MM.1S (cell line): ENCODE data around the gene RNF208.

Source experiments
- DNase-seq: peaks from one replicate; pipeline ENCODE4 v3.0.0-alpha.2; 2015
- H2AFZ ChIP-seq: fragments of 300-600 bp; sonication (generic); 2 replicates; pipeline ENCODE4 v1.6.0; 2016; ENCODE audit warnings: antibody characterized with exemption, low read length
- H3F3A ChIP-seq: fragments of 300-600 bp; sonication (generic); 2 replicates; pipeline ENCODE4 v1.6.1; 2016; ENCODE audit warnings: mild to moderate bottlenecking, antibody characterized with exemption, low read length, moderate library complexity, mixed read lengths; ENCODE audit not compliant: insufficient read depth
- H3K27ac ChIP-seq: fragments of 300-600 bp; sonication (generic); 2 replicates; pipeline ENCODE4 v1.5.1; 2016; ENCODE audit warnings: mild to moderate bottlenecking, low read length
- H3K27me3 ChIP-seq: fragments of 300-600 bp; sonication (generic); replicated peaks from 2 replicates; pipeline ENCODE4 v1.6.0; 2016; ENCODE audit warnings: low read length; ENCODE audit not compliant: insufficient read depth
- H3K36me3 ChIP-seq: fragments of 300-600 bp; sonication (generic); replicated peaks from 2 replicates; pipeline ENCODE4 v1.6.1; 2016; ENCODE audit warnings: mild to moderate bottlenecking, low read length, mixed read lengths; ENCODE audit not compliant: insufficient read depth
- H3K4me1 ChIP-seq: fragments of 300-600 bp; sonication (generic); 2 replicates; pipeline ENCODE4 v1.6.1; 2016; ENCODE audit warnings: low read length, mixed read lengths
- H3K4me2 ChIP-seq: fragments of 300-600 bp; sonication (generic); 2 replicates; pipeline ENCODE4 v1.6.0; 2016; ENCODE audit warnings: low read depth, low read length
- H3K4me3 ChIP-seq: fragments of 300-600 bp; sonication (generic); 2 replicates; pipeline ENCODE4 v1.5.1; 2016; ENCODE audit warnings: low read length, mixed read lengths
- H3K79me2 ChIP-seq: fragments of 300-600 bp; sonication (generic); 2 replicates; pipeline ENCODE4 v1.6.1; 2016; ENCODE audit warnings: mixed run types, low read length, mixed read lengths
- H3K9ac ChIP-seq: fragments of 300-600 bp; sonication (generic); 2 replicates; pipeline ENCODE4 v1.6.1; 2016; ENCODE audit warnings: low read length, mixed read lengths
- H3K9me2 ChIP-seq: fragments of 300-600 bp; sonication (generic); replicated peaks from 2 replicates; pipeline ENCODE4 v1.6.1; 2016; ENCODE audit warnings: mild to moderate bottlenecking, low read length, mixed read lengths; ENCODE audit not compliant: insufficient read depth
- H3K9me3 ChIP-seq: fragments of 300-600 bp; sonication (generic); replicated peaks from 2 replicates; pipeline ENCODE4 v1.6.1; 2016; ENCODE audit warnings: mild to moderate bottlenecking, low read length, mixed read lengths; ENCODE audit not compliant: insufficient read depth
- H4K20me1 ChIP-seq: fragments of 300-600 bp; sonication (generic); 2 replicates; pipeline ENCODE4 v1.6.1; 2016; ENCODE audit warnings: mild to moderate bottlenecking, low read length, moderate library complexity, mixed read lengths; ENCODE audit not compliant: insufficient read depth
- EZH2 ChIP-seq: fragments of 300-600 bp; sonication (generic); optimal IDR thresholded peaks from 2 replicates; pipeline ENCODE3; 2017; ENCODE audit warnings: low read depth, mild to moderate bottlenecking, antibody characterized with exemption, low read length, mixed read lengths
- EZH2phosphoT487 ChIP-seq: fragments of 300-600 bp; sonication (generic); IDR thresholded peaks from 2 replicates; pipeline ENCODE4 v1.6.1; 2018; ENCODE audit warnings: antibody characterized with exemption, low read length
- TF ChIP-seq, protein P1 (sequence below): fragments of 300-600 bp; sonication (generic); IDR thresholded peaks from 2 replicates; pipeline ENCODE4 v1.5.1; 2016; ENCODE audit warnings: antibody characterized with exemption, low read length, mixed read lengths

Gene RNF208

GRCh38 chr9:137201205-137201868 is 20.7 kb downstream of the RNF208 start:
- peaks cover 14% of the 10 kb centered on the region; the same call in 1 of the 2 replicates for H3F3A ChIP-seq
- peak overlapping the region; percentile 79 for H2AFZ ChIP-seq
- DNase-seq, result no peak
- H3K27me3 ChIP-seq, result no peaks in the 10 kb centered on the region
- no peaks in the 10 kb centered on the region for H4K20me1 ChIP-seq
- peaks cover 41% of the 10 kb centered on the region for H3K79me2 ChIP-seq
- no peaks in the 10 kb centered on the region for H3K9me2 ChIP-seq
- H3K4me2 ChIP-seq, result peak overlapping the region; percentile 97
- H3K27ac ChIP-seq, result peak overlapping the region; percentile 50; the same call in 1 of the 2 replicates
- no peak for TF ChIP-seq EZH2phosphoT487
- TF ChIP-seq, protein P1, sequence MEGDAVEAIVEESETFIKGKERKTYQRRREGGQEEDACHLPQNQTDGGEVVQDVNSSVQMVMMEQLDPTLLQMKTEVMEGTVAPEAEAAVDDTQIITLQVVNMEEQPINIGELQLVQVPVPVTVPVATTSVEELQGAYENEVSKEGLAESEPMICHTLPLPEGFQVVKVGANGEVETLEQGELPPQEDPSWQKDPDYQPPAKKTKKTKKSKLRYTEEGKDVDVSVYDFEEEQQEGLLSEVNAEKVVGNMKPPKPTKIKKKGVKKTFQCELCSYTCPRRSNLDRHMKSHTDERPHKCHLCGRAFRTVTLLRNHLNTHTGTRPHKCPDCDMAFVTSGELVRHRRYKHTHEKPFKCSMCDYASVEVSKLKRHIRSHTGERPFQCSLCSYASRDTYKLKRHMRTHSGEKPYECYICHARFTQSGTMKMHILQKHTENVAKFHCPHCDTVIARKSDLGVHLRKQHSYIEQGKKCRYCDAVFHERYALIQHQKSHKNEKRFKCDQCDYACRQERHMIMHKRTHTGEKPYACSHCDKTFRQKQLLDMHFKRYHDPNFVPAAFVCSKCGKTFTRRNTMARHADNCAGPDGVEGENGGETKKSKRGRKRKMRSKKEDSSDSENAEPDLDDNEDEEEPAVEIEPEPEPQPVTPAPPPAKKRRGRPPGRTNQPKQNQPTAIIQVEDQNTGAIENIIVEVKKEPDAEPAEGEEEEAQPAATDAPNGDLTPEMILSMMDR, result no peak
- no peak for TF ChIP-seq EZH2
- H3K4me1 ChIP-seq, result peaks cover 18% of the 10 kb centered on the region
- peak overlapping the region; percentile 92 for H3K4me3 ChIP-seq
- no peaks in the 10 kb centered on the region for H3K9me3 ChIP-seq
- H3K9ac ChIP-seq, result peak overlapping the region; percentile 79
- H3K36me3 ChIP-seq, result no peaks in the 10 kb centered on the region

- TF ChIP-seq, protein P1, result no peak
- TF ChIP-seq EZH2, result no peak
- no peak for TF ChIP-seq EZH2phosphoT487
- Histone ChIP-seq H3K4me2 (peak within 1 kb of the TSS; percentile 97), H3K9me2 (no peaks in the 10 kb centered on the region), H3K27me3 (no peaks in the 10 kb centered on the region), H3K4me1 (peaks cover 16% of the 10 kb centered on the region), H3F3A (peaks cover 14% of the 10 kb centered on the region; the same call in 1 of the 2 replicates), H4K20me1 (no peaks in the 10 kb centered on the region), H3K27ac (peak within 1 kb of the TSS; percentile 50; the same call in 1 of the 2 replicates), H3K9me3 (no peaks in the 10 kb centered on the region), H3K79me2 (peaks cover 33% of the 10 kb centered on the region), H3K36me3 (no peaks in the 10 kb centered on the region), H3K9ac (peak within 1 kb of the TSS; percentile 79), H2AFZ (peak within 1 kb of the TSS; percentile 79), H3K4me3 (peak within 1 kb of the TSS; percentile 92)
- DNase-seq, result peak; percentile 100
Measured at GRCh38 chr9:137200311-137201204, 21.5 kb downstream of the RNF208 start, which contains the start of gene TPRN. Gene TPRN, minus strand, starts transcription at chr9:137200741. Its CDS starts 30 bp downstream, at chr9:137200711.

DNA sequence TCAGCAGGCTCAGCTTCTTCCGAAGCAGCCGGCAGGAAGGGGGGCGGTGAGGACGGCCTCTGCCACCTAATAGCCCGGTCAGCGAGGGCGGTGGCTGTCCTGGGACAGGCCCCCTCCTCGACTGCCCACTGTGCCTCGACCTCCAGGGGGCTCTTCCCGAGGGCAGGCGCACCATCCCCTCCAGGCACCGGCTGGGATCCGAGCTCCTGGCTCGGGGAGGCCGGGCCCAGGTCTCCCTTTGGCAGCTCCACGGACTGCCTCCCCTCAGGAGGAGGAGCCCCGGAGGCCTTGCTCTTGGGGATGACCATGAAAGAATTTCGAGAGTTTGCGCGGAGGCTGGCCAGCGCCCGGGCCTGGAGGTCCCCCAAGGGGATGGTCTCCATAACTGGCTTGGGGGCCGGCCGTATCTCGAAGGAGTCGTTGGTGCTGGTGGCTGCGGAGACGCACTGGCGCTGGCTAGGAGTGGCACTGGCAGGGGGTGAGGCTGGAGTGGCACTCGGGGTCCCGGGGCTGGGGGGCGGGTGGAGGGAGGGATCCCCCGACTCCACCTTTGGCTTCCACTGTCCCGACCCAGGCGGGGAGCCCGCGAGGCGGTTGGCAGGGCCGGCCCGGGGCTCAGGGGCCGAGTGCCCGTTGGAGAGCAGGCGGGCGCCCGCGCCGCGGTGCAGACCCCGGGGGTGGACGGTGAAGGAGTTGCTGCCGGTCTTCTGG is 22.5 kb downstream of the RNF208 start:
- peak overlapping the region; percentile 57 for H3K4me2 ChIP-seq
- no peaks in the 10 kb centered on the region for H3K9me3 ChIP-seq
- no peaks in the 10 kb centered on the region for H3K36me3 ChIP-seq
- H3F3A ChIP-seq, result peaks cover 10% of the 10 kb centered on the region; the same call in 1 of the 2 replicates
- H3K27ac ChIP-seq, result no peak overlapping the region
- no peaks in the 10 kb centered on the region for H3K9me2 ChIP-seq
- no peak for TF ChIP-seq EZH2phosphoT487
- no peak for TF ChIP-seq EZH2
- TF ChIP-seq, protein P1, result no peak
- peak overlapping the region; percentile 37; the same call in 1 of the 2 replicates for H3K4me3 ChIP-seq
- H3K9ac ChIP-seq, result peak overlapping the region; percentile 28; the same call in 1 of the 2 replicates
- no peaks in the 10 kb centered on the region for H4K20me1 ChIP-seq
- DNase-seq, result no peak
- no peaks in the 10 kb centered on the region for H3K27me3 ChIP-seq
- H3K79me2 ChIP-seq, result peaks cover 25% of the 10 kb centered on the region
- no peak overlapping the region for H2AFZ ChIP-seq
- H3K4me1 ChIP-seq, result peaks cover 13% of the 10 kb centered on the region
